HFFc6 (cell line): Measurements from ENCODE around the gene SYT11. TPM values are rescaled to one million over a fixed set of nuclear protein-coding genes. Genes with fewer than 3 reads are reported as not detected.

Experiments
- DNase-seq: peaks from one replicate; pipeline ENCODE4 v3.0.0-alpha.2; 2018
- H3K27ac Mint-ChIP-seq: 2 replicates; pipeline ENCODE4 v1.8.0; 2020; ENCODE audit warnings: mild to moderate bottlenecking, mixed read lengths
- H3K27me3 Mint-ChIP-seq: 2 replicates; pipeline ENCODE4 v1.8.0; 2021; ENCODE audit warnings: mild to moderate bottlenecking, moderate library complexity, mixed read lengths; ENCODE audit not compliant: insufficient read depth
- H3K36me3 Mint-ChIP-seq: 2 replicates; pipeline ENCODE4 v1.8.0; 2021; ENCODE audit warnings: low read depth, mixed read lengths
- H3K4me1 Mint-ChIP-seq: 2 replicates; pipeline ENCODE4 v1.8.0; 2020; ENCODE audit warnings: low read depth, mixed read lengths
- H3K4me3 Mint-ChIP-seq: 2 replicates; pipeline ENCODE4 v1.8.0; 2020; ENCODE audit warnings: mild to moderate bottlenecking, moderate library complexity, mixed read lengths
- H3K9me3 Mint-ChIP-seq: 2 replicates; pipeline ENCODE4 v1.8.0; 2020; ENCODE audit warnings: mild to moderate bottlenecking, mixed read lengths
- CTCF ChIP-seq: fragments of 200-600 bp; sonication (generic); IDR thresholded peaks from 2 replicates; pipeline ENCODE4 v1.5.0; 2021; ENCODE audit warnings: antibody characterized with exemption, mild to moderate bottlenecking
- total RNA-seq, 6 experiments: library from RNA; stranded (reverse); fragmentation: NEBNext Ultra II Directional; extraction: Animal tissue kit (Norgen Biotek cat#: 25700); gene quantifications; 2 replicates in 1 of 6; 3 replicates in 5 of 6; pipeline ENCODE4 v1.2.3, GENCODE V29; 2021

Gene SYT11
- total RNA-seq, 6 experiments from 2014 or later, result 38.9 to 56.0 (median 48.8) TPM

DNA sequence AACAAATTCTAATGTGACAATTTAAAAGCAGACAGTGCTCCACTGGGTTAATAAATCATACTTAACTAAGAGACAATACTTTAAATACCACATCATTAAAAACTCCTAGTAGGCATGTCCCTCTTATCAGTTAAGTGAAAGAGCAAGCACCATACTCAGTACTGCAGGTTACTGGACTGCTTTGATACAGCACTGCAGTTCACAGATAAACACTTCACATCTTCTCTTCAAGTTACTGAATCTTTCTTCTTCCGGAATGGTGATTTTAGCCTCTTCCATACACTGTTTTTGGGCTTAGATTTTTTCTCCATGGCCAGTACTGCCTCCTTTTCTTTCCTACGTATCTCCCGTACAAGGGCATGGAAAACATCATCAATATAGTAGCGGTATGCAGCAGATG is 40.8 kb downstream of the SYT11 start:
- no peak for TF ChIP-seq CTCF
- Mint-ChIP-seq H3K27ac (no peak overlapping the region), H3K36me3 (peaks cover 44% of the 10 kb centered on the region), H3K4me3 (no peak overlapping the region), H3K4me1 (peaks cover 15% of the 10 kb centered on the region; the same call in 1 of the 2 replicates), H3K27me3 (peaks cover 2% of the 10 kb centered on the region; the same call in 1 of the 2 replicates), H3K9me3 (no peaks in the 10 kb centered on the region)
- no peak for DNase-seq

DNA sequence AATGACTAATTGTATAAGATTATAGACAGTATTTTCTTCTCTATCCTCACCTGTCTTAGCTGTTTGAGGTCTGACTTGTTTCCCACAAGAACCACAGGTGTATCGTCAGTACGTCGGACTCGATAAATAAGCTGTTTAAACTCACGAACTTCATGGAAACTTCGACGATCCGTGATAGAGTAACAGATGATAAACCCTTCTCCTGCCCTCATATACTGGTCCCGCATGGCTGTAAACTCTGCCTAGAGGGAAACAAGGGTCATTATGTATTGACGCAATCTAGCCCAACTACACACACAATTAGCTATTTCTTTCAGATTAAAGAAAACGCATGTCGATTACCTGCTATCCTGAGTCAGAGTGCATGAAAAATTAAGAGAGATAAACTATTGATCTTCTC is 44.9 kb downstream of the SYT11 start:
- Mint-ChIP-seq H3K27me3 (no peaks in the 10 kb centered on the region), H3K4me3 (no peak overlapping the region), H3K4me1 (no peaks in the 10 kb centered on the region), H3K9me3 (no peaks in the 10 kb centered on the region), H3K36me3 (peaks cover 27% of the 10 kb centered on the region), H3K27ac (no peak overlapping the region)
- no peak for DNase-seq
- TF ChIP-seq CTCF, result no peak

DNA sequence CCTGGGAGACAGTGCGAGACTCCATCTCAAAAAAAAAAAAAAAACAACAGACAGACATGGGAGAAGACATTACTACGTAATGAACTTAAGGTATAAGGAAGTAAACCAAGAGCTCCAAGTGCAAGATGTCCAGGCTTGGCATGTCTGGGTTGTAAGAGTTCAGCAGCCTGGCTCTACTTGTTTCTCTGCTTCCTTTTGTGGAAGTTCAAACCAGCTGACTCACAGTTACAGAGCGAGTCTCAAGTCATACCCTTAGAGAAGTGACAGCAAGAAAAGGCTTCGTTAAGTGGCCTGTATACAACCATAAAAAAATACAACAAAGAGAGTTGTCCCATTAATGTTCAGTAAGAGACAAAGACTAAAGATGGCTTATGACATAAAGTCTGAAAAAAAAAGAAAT is 50.5 kb downstream of the SYT11 start:
- Mint-ChIP-seq H3K27ac (peak overlapping the region; percentile 91), H3K27me3 (peaks cover 7% of the 10 kb centered on the region), H3K36me3 (peaks cover 42% of the 10 kb centered on the region), H3K9me3 (no peaks in the 10 kb centered on the region; the same call in 1 of the 2 replicates), H3K4me1 (peaks cover 46% of the 10 kb centered on the region), H3K4me3 (peak overlapping the region; percentile 92)
- TF ChIP-seq CTCF, result no peak
- DNase-seq, result peak; percentile 57

DNA sequence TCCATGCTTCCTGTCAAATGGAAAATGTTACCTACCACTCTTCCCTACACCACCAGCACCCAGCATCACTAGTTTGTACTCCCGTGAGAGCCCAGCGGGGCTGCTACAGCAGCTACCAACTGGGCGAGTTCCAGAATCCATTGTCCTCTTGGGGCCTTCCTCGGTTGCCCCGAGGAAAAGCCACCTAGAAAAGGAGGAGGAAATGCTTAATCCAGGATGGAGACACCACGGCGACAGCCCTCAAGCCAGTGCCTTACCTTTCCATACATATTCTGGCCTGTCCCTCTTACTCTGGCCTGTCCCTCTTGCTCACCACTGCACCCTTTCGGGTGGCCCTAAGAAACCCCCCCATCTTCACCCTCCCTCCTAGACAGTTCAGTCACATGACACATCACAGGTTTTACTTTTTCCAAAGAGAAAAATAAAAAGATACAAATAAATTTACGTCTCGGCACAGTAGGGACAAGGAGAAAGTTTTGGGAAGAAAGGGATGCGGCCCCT is 51.3 kb downstream of the SYT11 start:
- no peak; the same call in 1 of the 2 replicates for TF ChIP-seq CTCF
- Mint-ChIP-seq H3K36me3 (peaks cover 45% of the 10 kb centered on the region), H3K4me3 (peak overlapping the region; percentile 92), H3K9me3 (no peaks in the 10 kb centered on the region; the same call in 1 of the 2 replicates), H3K4me1 (peaks cover 49% of the 10 kb centered on the region), H3K27ac (peak overlapping the region; percentile 91), H3K27me3 (peaks cover 7% of the 10 kb centered on the region)
- DNase-seq, result peak; percentile 35

- Mint-ChIP-seq H3K27me3 (peaks cover 7% of the 10 kb centered on the region), H3K4me3 (peak within 1 kb of the TSS; percentile 92), H3K27ac (peak within 1 kb of the TSS; percentile 91), H3K9me3 (no peaks in the 10 kb centered on the region; the same call in 1 of the 2 replicates), H3K36me3 (peaks cover 52% of the 10 kb centered on the region), H3K4me1 (peaks cover 49% of the 10 kb centered on the region)
- TF ChIP-seq CTCF, result no peak
- peak; percentile 71 for DNase-seq
These were observed 52.0 kb downstream of the SYT11 start, which contains the start of gene RIT1 for GRCh38 chr1:155911156-155912055. RIT1 (minus strand) TSS chr1:155911349; CDS start chr1:155910761, 588 bp downstream.
